KMS-11 (cell line): ENCODE results near the gene CDHR1.

Experiments used
- H2AFZ ChIP-seq: fragments of 200-600 bp; sonication (generic); 2 replicates; pipeline ENCODE4 v1.6.1; 2016; ENCODE audit warnings: antibody characterized with exemption, mixed run types, low read depth
- H3K27ac ChIP-seq: fragments of 200-600 bp; sonication (generic); 2 replicates; pipeline ENCODE4 v1.6.1; 2016; ENCODE audit warnings: mild to moderate bottlenecking, mixed run types
- H3K27me3 ChIP-seq: fragments of 200-600 bp; sonication (generic); 2 replicates; pipeline ENCODE4 v1.6.1; 2017; ENCODE audit warnings: mild to moderate bottlenecking, low read depth, mixed run types, moderate library complexity; ENCODE audit not compliant: insufficient read depth
- H3K36me3 ChIP-seq: fragments of 200-600 bp; sonication (generic); 2 replicates; pipeline ENCODE4 v1.6.1; 2017; ENCODE audit warnings: mild to moderate bottlenecking, mixed run types; ENCODE audit not compliant: insufficient read depth
- H3K4me1 ChIP-seq: fragments of 200-600 bp; sonication (generic); 2 replicates; pipeline ENCODE4 v1.6.1; 2016; ENCODE audit warnings: mild to moderate bottlenecking, low read depth, mixed run types; ENCODE audit not compliant: poor library complexity, severe bottlenecking
- H3K4me2 ChIP-seq: fragments of 200-600 bp; sonication (generic); 2 replicates; pipeline ENCODE4 v1.7.0; 2016; ENCODE audit warnings: mild to moderate bottlenecking, mixed run types
- H3K4me3 ChIP-seq: fragments of 200-600 bp; sonication (generic); IDR thresholded peaks from 2 replicates; pipeline ENCODE4 v1.6.1; 2017; ENCODE audit warnings: low read depth, low read length, mixed read lengths; ENCODE audit not compliant: insufficient read depth
- H3K79me2 ChIP-seq: fragments of 200-600 bp; sonication (generic); 2 replicates; pipeline ENCODE4 v1.6.1; 2016; ENCODE audit warnings: low read depth, mixed run types; ENCODE audit not compliant: insufficient read depth
- H3K9ac ChIP-seq: fragments of 200-600 bp; sonication (generic); 2 replicates; pipeline ENCODE4 v1.6.1; 2016; ENCODE audit warnings: mild to moderate bottlenecking, mixed run types
- H4K20me1 ChIP-seq: fragments of 200-600 bp; sonication (generic); 2 replicates; pipeline ENCODE4 v1.6.1; 2016; ENCODE audit warnings: mild to moderate bottlenecking, mixed run types; ENCODE audit not compliant: insufficient read depth
- TF ChIP-seq, protein P1 (sequence below): fragments of 200-600 bp; sonication (generic); conservative IDR thresholded peaks from 2 replicates; pipeline ENCODE4 v1.6.1; 2017; ENCODE audit warnings: low read depth, mild to moderate bottlenecking, antibody characterized with exemption, low read length, moderate library complexity, mixed read lengths

The CDHR1 gene

GRCh38 chr10:84256510-84257342 lies 62.4 kb downstream of the CDHR1 start:
- Histone ChIP-seq H3K9ac (no peak overlapping the region), H3K79me2 (no peaks in the 10 kb centered on the region), H3K4me2 (no peak overlapping the region), H2AFZ (no peak overlapping the region), H3K4me1 (no peaks in the 10 kb centered on the region), H3K4me3 (no peak overlapping the region), H3K27me3 (no peaks in the 10 kb centered on the region), H4K20me1 (no peaks in the 10 kb centered on the region), H3K27ac (no peak overlapping the region), H3K36me3 (no peaks in the 10 kb centered on the region)
- TF ChIP-seq, protein P1, sequence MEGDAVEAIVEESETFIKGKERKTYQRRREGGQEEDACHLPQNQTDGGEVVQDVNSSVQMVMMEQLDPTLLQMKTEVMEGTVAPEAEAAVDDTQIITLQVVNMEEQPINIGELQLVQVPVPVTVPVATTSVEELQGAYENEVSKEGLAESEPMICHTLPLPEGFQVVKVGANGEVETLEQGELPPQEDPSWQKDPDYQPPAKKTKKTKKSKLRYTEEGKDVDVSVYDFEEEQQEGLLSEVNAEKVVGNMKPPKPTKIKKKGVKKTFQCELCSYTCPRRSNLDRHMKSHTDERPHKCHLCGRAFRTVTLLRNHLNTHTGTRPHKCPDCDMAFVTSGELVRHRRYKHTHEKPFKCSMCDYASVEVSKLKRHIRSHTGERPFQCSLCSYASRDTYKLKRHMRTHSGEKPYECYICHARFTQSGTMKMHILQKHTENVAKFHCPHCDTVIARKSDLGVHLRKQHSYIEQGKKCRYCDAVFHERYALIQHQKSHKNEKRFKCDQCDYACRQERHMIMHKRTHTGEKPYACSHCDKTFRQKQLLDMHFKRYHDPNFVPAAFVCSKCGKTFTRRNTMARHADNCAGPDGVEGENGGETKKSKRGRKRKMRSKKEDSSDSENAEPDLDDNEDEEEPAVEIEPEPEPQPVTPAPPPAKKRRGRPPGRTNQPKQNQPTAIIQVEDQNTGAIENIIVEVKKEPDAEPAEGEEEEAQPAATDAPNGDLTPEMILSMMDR, result no peak

DNA sequence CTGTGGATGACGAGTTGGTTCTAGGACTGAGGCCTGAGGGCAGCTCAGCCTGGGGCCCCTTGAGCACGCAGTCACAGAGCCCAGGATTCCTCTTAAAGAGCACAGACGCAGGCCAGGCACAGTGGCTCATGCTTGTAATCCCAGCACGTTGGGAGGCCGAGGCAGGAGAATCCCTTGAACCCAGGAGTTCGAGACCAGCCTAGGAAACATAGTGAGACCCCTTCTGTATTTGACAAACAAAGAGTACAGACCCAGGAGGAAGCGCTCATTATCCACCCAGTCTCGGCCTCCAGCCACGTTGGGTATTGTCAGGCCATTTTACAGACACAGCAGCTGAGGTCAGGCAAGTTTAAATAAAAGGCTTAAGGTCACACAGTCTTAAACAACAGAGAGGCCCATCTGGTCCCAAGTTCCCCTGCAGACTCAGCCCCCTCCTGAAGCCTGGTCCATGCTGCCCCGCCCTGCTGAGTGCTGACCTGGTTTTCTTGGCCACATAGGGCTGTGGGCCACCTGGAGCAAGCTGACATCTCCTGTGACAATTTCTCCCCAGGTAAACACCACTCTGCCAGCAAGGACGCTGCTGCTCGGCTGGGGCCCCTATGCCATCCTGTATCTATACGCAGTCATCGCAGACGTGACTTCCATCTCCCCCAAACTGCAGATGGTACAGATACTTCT lies 63.1 kb downstream of the CDHR1 start:
- H3K9ac ChIP-seq, result no peak overlapping the region
- no peaks in the 10 kb centered on the region for H3K27me3 ChIP-seq
- H3K36me3 ChIP-seq, result no peaks in the 10 kb centered on the region
- TF ChIP-seq, protein P1, result no peak
- no peak overlapping the region for H3K4me3 ChIP-seq
- no peaks in the 10 kb centered on the region for H3K4me1 ChIP-seq
- no peak overlapping the region for H2AFZ ChIP-seq
- no peaks in the 10 kb centered on the region for H3K79me2 ChIP-seq
- H3K4me2 ChIP-seq, result no peak overlapping the region
- no peak overlapping the region for H3K27ac ChIP-seq
- H4K20me1 ChIP-seq, result no peaks in the 10 kb centered on the region

GRCh38 chr10:84258034-84258695 lies 63.8 kb downstream of the CDHR1 start:
- no peak overlapping the region for H2AFZ ChIP-seq
- H3K4me1 ChIP-seq, result no peaks in the 10 kb centered on the region
- H3K79me2 ChIP-seq, result no peaks in the 10 kb centered on the region
- no peak overlapping the region for H3K9ac ChIP-seq
- no peaks in the 10 kb centered on the region for H3K36me3 ChIP-seq
- no peaks in the 10 kb centered on the region for H4K20me1 ChIP-seq
- TF ChIP-seq, protein P1, result no peak
- H3K4me2 ChIP-seq, result no peak overlapping the region
- no peak overlapping the region for H3K4me3 ChIP-seq
- H3K27ac ChIP-seq, result no peak overlapping the region
- H3K27me3 ChIP-seq, result no peaks in the 10 kb centered on the region

DNA sequence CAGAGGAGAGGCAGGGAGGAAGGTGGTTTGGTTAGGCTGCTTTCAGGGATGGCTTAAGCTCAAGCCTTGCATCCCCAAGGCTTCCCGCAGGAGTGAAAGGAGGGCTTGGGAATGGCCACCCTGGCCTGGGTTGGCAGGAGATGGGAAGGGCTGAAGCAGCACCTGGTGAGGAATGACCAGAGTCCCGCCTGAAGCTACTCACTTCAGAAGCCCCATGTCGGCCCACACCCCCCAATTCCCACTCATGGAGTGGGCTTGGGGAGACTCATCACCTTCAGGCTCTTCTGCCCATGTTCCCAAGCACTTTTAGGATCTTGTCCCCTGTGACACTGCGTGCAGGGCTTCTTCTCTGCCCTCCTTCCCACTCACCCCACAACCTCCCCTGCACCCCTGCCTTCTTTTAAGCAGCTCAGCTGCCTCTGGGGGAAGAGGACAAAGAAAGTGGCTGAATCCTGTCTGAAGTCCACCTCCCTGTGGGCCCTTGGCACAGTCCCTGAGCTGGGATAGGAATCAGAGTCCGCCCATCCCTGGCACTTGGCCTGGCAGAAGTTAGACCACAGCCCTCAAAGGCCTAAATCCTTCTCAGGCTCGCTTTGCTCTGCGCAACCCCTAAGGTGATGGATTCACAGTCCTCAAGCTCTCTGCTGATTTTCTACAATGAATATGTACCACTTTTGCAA lies 67.0 kb downstream of the CDHR1 start:
- no peak overlapping the region for H3K4me3 ChIP-seq
- H3K4me1 ChIP-seq, result no peaks in the 10 kb centered on the region
- no peaks in the 10 kb centered on the region for H3K36me3 ChIP-seq
- H3K4me2 ChIP-seq, result no peak overlapping the region
- no peaks in the 10 kb centered on the region for H3K79me2 ChIP-seq
- no peak overlapping the region for H3K27ac ChIP-seq
- no peak overlapping the region for H2AFZ ChIP-seq
- TF ChIP-seq, protein P1, result no peak
- no peak overlapping the region for H3K9ac ChIP-seq
- H3K27me3 ChIP-seq, result no peaks in the 10 kb centered on the region
- H4K20me1 ChIP-seq, result no peaks in the 10 kb centered on the region
